HepG2 (cell line): ENCODE data around the gene C3orf22. TPM values are rescaled to one million over a fixed set of nuclear protein-coding genes. Genes with fewer than 3 reads are reported as not detected.

Experiments
- ARHGAP35 ChIP-seq: sonication (generic); formaldehyde crosslinking; IDR thresholded peaks from 2 replicates; pipeline ENCODE4 v1.9.0; 2022; ENCODE audit warnings: mild to moderate bottlenecking, inconsistent platforms, moderate library complexity, missing genetic modification reagents, borderline replicate concordance
- ARNT2 ChIP-seq: sonication (generic); formaldehyde crosslinking; IDR thresholded peaks from 2 replicates; pipeline ENCODE4 v1.8.0; 2022; ENCODE audit warnings: mild to moderate bottlenecking, low read depth, missing genetic modification reagents, moderate library complexity
- CREB3 ChIP-seq: sonication (generic); formaldehyde crosslinking; IDR thresholded peaks from 2 replicates; pipeline ENCODE4 v1.5.0; 2020; ENCODE audit warnings: missing genetic modification reagents
- FOXK2 ChIP-seq: fragments of 450-650 bp; IDR thresholded peaks from 2 replicates; pipeline ENCODE4 v1.6.1; 2016
- HBP1 ChIP-seq: IDR thresholded peaks from 2 replicates; pipeline ENCODE4 v1.6.1; 2016; ENCODE audit warnings: low read depth, control low read depth
- HNRNPLL ChIP-seq: fragments of 200-400 bp; formaldehyde crosslinking; IDR thresholded peaks from 2 replicates; pipeline ENCODE4 v1.6.1; 2017; ENCODE audit warnings: mild to moderate bottlenecking, low read depth, low read length; ENCODE audit not compliant: poor library complexity, severe bottlenecking
- KMT2B ChIP-seq: IDR thresholded peaks from 2 replicates; pipeline ENCODE4 v1.6.1; 2016; ENCODE audit warnings: missing genetic modification reagents, missing compliant biosample characterization
- MXD4 ChIP-seq: IDR thresholded peaks from 2 replicates; pipeline ENCODE4 v1.6.1; 2016; ENCODE audit warnings: mild to moderate bottlenecking, missing biosample characterization, missing genetic modification reagents
- NFAT5 ChIP-seq: sonication (generic); formaldehyde crosslinking; IDR thresholded peaks from 2 replicates; pipeline ENCODE4 v1.4.0; 2020; ENCODE audit warnings: missing genetic modification reagents
- SMC3 ChIP-seq: IDR thresholded peaks from 2 replicates; pipeline ENCODE4 v1.6.1; 2011; ENCODE audit warnings: low read length, improper control_type of control experiment
- SP1 ChIP-seq, 2 experiments: fragments of 450-650 bp in 1 of 2; sonication (generic) in 1 of 2; formaldehyde crosslinking in 1 of 2; IDR thresholded peaks; 2 replicates each; pipeline versions ENCODE4 v1.4.0 to v1.6.1; 2016 to 2020; ENCODE audit warnings: missing genetic modification reagents in 1 of 2
- SRY ChIP-seq: sonication (generic); formaldehyde crosslinking; IDR thresholded peaks from 2 replicates; pipeline ENCODE4 v1.8.0; 2022; ENCODE audit warnings: mild to moderate bottlenecking, missing genetic modification reagents
- ZNF563 ChIP-seq: sonication (generic); formaldehyde crosslinking; IDR thresholded peaks from 2 replicates; pipeline ENCODE4 v1.8.0; 2022; ENCODE audit warnings: mild to moderate bottlenecking, moderate library complexity, missing genetic modification reagents
- ZNF616 ChIP-seq: sonication (generic); formaldehyde crosslinking; IDR thresholded peaks from 2 replicates; pipeline ENCODE4 v1.5.0; 2020; ENCODE audit warnings: low read depth, mild to moderate bottlenecking, missing genetic modification reagents
- ZSCAN12 ChIP-seq: sonication (generic); formaldehyde crosslinking; IDR thresholded peaks from 2 replicates; pipeline ENCODE4 v1.9.0; 2021; ENCODE audit warnings: mild to moderate bottlenecking, missing genetic modification reagents
- polyA plus RNA-seq, 8 experiments: library from polyadenylated mRNA; depleted of rRNA in 3 of 8; stranded (reverse) in 7 of 8; unstranded in 1 of 8; fragments of >200 nt; fragmentation: Illumina TruSeq in 4 of 8; extraction: Trizol in 4 of 8; gene quantifications; 2 replicates each; pipeline versions ENCODE4 v1.2.1 to v1.2.3, GENCODE V29; 2011 to 2016; ENCODE audit warnings: low read depth in 4 of 8, missing spikeins in 1 of 8, mixed read lengths in 1 of 8; ENCODE audit not compliant: insufficient read depth in 1 of 8
- total RNA-seq, 5 experiments: library from RNA; depleted of rRNA; stranded (reverse); fragments of >200 nt; fragmentation: Illumina TruSeq; extraction: Trizol; gene quantifications; 2 replicates each; pipeline ENCODE4 v1.2.3, GENCODE V29; 2016; ENCODE audit warnings: low read depth in 1 of 5
- TF ChIP-seq, protein P1 (sequence below): sonication (generic); formaldehyde crosslinking; IDR thresholded peaks from 2 replicates; pipeline ENCODE4 v1.5.1; 2020; ENCODE audit warnings: missing genetic modification reagents, mild to moderate bottlenecking, borderline replicate concordance
- TF ChIP-seq, protein P2 (sequence below): sonication (generic); formaldehyde crosslinking; conservative IDR thresholded peaks from 2 replicates; pipeline ENCODE4 v1.4.0; 2020; ENCODE audit warnings: missing genetic modification reagents

The C3orf22 gene
- total and polyA plus RNA-seq, 2 of the 13 experiments (the other 11 are each of a cell fraction or from before 2014, with no cell fraction given), result not detected

GRCh38 chr3:126528800-126529541, 29.8 kb downstream of the C3orf22 start (continued):
- TF ChIP-seq FOXK2 (peak; percentile 77; the same call in 1 of the 2 replicates), ZSCAN12 (CRISPR knock-in tag) (no peak), ARHGAP35 (CRISPR knock-in tag) (no peak; the same call in 1 of the 2 replicates), SP1 (IDR thresholded peaks at IDR 0.05) (no peak), SP1 (CRISPR knock-in tag; IDR thresholded peaks at IDR 0.05) (peak; percentile 10; the same call in 1 of the 2 replicates), ARNT2 (CRISPR knock-in tag) (peak; percentile 40; the same call in 1 of the 2 replicates), KMT2B (CRISPR knock-in tag) (peak; percentile 56; the same call in 1 of the 2 replicates), SRY (CRISPR knock-in tag) (no peak), NFAT5 (CRISPR knock-in tag) (no peak), HBP1 (CRISPR knock-in tag) (no peak), HNRNPLL (no peak), ZNF616 (0 out of 2 replicates have a peak, but pooled peaks have one; percentile 19), CREB3 (CRISPR knock-in tag) (0 out of 2 replicates have a peak, but pooled peaks have one; percentile 41), SMC3 (peak; percentile 31; the same call in 1 of the 2 replicates), ZNF563 (0 out of 2 replicates have a peak, but pooled peaks have one; percentile 18), MXD4 (CRISPR knock-in tag) (peak; percentile 76; the same call in 1 of the 2 replicates)
- TF ChIP-seq, protein P1, sequence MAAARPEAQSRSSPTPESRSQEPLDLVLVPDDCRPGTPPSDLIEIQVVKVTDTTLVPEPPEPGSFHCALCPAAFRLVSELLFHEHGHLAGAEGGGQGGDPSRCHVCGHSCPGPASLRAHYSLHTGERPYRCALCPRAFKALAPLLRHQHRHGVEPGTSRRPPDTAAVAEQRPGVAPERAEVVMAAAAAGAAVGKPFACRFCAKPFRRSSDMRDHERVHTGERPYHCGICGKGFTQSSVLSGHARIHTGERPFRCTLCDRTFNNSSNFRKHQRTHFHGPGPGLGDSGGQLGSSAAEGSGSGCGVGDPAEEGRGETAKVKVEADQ (CRISPR knock-in tag), result peak; percentile 52; the same call in 1 of the 2 replicates
- TF ChIP-seq, protein P2, sequence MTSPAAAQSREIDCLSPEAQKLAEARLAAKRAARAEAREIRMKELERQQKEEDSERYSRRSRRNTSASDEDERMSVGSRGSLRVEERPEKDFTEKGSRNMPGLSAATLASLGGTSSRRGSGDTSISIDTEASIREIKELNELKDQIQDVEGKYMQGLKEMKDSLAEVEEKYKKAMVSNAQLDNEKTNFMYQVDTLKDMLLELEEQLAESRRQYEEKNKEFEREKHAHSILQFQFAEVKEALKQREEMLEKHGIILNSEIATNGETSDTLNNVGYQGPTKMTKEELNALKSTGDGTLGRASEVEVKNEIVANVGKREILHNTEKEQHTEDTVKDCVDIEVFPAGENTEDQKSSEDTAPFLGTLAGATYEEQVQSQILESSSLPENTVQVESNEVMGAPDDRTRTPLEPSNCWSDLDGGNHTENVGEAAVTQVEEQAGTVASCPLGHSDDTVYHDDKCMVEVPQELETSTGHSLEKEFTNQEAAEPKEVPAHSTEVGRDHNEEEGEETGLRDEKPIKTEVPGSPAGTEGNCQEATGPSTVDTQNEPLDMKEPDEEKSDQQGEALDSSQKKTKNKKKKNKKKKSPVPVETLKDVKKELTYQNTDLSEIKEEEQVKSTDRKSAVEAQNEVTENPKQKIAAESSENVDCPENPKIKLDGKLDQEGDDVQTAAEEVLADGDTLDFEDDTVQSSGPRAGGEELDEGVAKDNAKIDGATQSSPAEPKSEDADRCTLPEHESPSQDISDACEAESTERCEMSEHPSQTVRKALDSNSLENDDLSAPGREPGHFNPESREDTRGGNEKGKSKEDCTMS (CRISPR knock-in tag), result no peak
